NT2/D1 (cell line): ENCODE data around the gene IGF1R.

Experiments used
- DNase-seq: peaks from one replicate; pipeline ENCODE4 v3.0.0-alpha.2; 2011; ENCODE audit warnings: low read depth, low spot score
- H3K27me3 ChIP-seq: 2 replicates; pipeline ENCODE4 v1.6.0; 2011; ENCODE audit warnings: mild to moderate bottlenecking; ENCODE audit not compliant: insufficient read length, insufficient read depth
- H3K36me3 ChIP-seq: 2 replicates; pipeline ENCODE4 v1.6.1; 2011; ENCODE audit warnings: mild to moderate bottlenecking, low read length, mixed read lengths; ENCODE audit not compliant: insufficient read depth, insufficient read length
- H3K4me1 ChIP-seq: 2 replicates; pipeline ENCODE4 v1.5.1; 2011; ENCODE audit not compliant: insufficient read depth, insufficient read length
- H3K4me3 ChIP-seq: 2 replicates; pipeline ENCODE4 v1.5.1; 2011; ENCODE audit warnings: low read depth; ENCODE audit not compliant: insufficient read length
- H3K9ac ChIP-seq: 2 replicates; pipeline ENCODE4 v1.6.0; 2011; ENCODE audit warnings: low read depth; ENCODE audit not compliant: insufficient read length
- H3K9me3 ChIP-seq: 2 replicates; pipeline ENCODE4 v1.5.1; 2011; ENCODE audit warnings: mild to moderate bottlenecking, low read length; ENCODE audit not compliant: insufficient read depth
- SUZ12 ChIP-seq: IDR thresholded peaks from 2 replicates; pipeline ENCODE4 v1.6.1; 2011; ENCODE audit not compliant: insufficient read length, insufficient read depth; ENCODE audit errors: extremely low read depth
- YY1 ChIP-seq: IDR thresholded peaks from 2 replicates; pipeline ENCODE4 v1.6.1; 2011; ENCODE audit not compliant: insufficient read length, insufficient read depth
- ZNF274 ChIP-seq: IDR thresholded peaks from 2 replicates; pipeline ENCODE4 v1.6.1; 2011; ENCODE audit warnings: mild to moderate bottlenecking, low read depth, low read length

The IGF1R gene

GRCh38 chr15:98796685-98797357 lies 148.5 kb downstream of the IGF1R start:
- no peak for TF ChIP-seq SUZ12
- no peak for TF ChIP-seq ZNF274
- TF ChIP-seq YY1, result no peak
- Histone ChIP-seq H3K4me1 (peaks cover 12% of the 10 kb centered on the region), H3K36me3 (no peaks in the 10 kb centered on the region), H3K4me3 (no peak overlapping the region), H3K27me3 (no peaks in the 10 kb centered on the region), H3K9me3 (no peaks in the 10 kb centered on the region), H3K9ac (no peak overlapping the region)
- no peak for DNase-seq

- no peaks in the 10 kb centered on the region for H3K9me3 ChIP-seq
- H3K4me1 ChIP-seq, result peaks cover 17% of the 10 kb centered on the region
- no peaks in the 10 kb centered on the region for H3K27me3 ChIP-seq
- TF ChIP-seq YY1 (no peak), ZNF274 (no peak), SUZ12 (no peak)
- H3K9ac ChIP-seq, result no peak overlapping the region
- H3K36me3 ChIP-seq, result no peaks in the 10 kb centered on the region
- DNase-seq, result no peak
- H3K4me3 ChIP-seq, result no peak overlapping the region
Measured at GRCh38 chr15:98798375-98798893, 150.1 kb downstream of the IGF1R start.

- Histone ChIP-seq H3K9me3 (no peaks in the 10 kb centered on the region), H3K36me3 (no peaks in the 10 kb centered on the region), H3K4me3 (peak overlapping the region; percentile 1), H3K4me1 (peaks cover 17% of the 10 kb centered on the region), H3K27me3 (no peaks in the 10 kb centered on the region), H3K9ac (peak overlapping the region; percentile 54)
- TF ChIP-seq ZNF274 (no peak), YY1 (no peak), SUZ12 (no peak)
- no peak for DNase-seq
Measured at GRCh38 chr15:98799461-98800390, 151.4 kb downstream of the IGF1R start.

- H3K9ac ChIP-seq, result no peak overlapping the region
- peak; percentile 91 for DNase-seq
- no peaks in the 10 kb centered on the region for H3K27me3 ChIP-seq
- no peak for TF ChIP-seq YY1
- TF ChIP-seq ZNF274, result no peak
- TF ChIP-seq SUZ12, result no peak
- H3K9me3 ChIP-seq, result no peaks in the 10 kb centered on the region
- H3K4me1 ChIP-seq, result peaks cover 20% of the 10 kb centered on the region
- H3K4me3 ChIP-seq, result no peak overlapping the region
- H3K36me3 ChIP-seq, result no peaks in the 10 kb centered on the region
Measured at GRCh38 chr15:98800437-98801233, 152.3 kb downstream of the IGF1R start.

- no peak overlapping the region for H3K4me3 ChIP-seq
- TF ChIP-seq ZNF274 (no peak), YY1 (no peak), SUZ12 (no peak)
- H3K27me3 ChIP-seq, result no peaks in the 10 kb centered on the region
- DNase-seq, result peak; percentile 61
- H3K36me3 ChIP-seq, result no peaks in the 10 kb centered on the region
- peaks cover 20% of the 10 kb centered on the region for H3K4me1 ChIP-seq
- H3K9ac ChIP-seq, result peak overlapping the region; percentile 71
- H3K9me3 ChIP-seq, result no peaks in the 10 kb centered on the region
Measured at GRCh38 chr15:98801234-98801561, 152.9 kb downstream of the IGF1R start.

GRCh38 chr15:98802187-98802586 lies 153.8 kb downstream of the IGF1R start:
- H3K27me3 ChIP-seq, result no peaks in the 10 kb centered on the region
- DNase-seq, result no peak
- no peaks in the 10 kb centered on the region for H3K36me3 ChIP-seq
- H3K9me3 ChIP-seq, result no peaks in the 10 kb centered on the region
- peaks cover 20% of the 10 kb centered on the region for H3K4me1 ChIP-seq
- no peak overlapping the region for H3K4me3 ChIP-seq
- peak overlapping the region; percentile 71 for H3K9ac ChIP-seq
- TF ChIP-seq SUZ12, result no peak
- no peak for TF ChIP-seq YY1
- TF ChIP-seq ZNF274, result no peak
